ENCODE data around the gene MTMR4.
"Not testable (repeated sequence)": the region's sequence is repeated elsewhere in the genome, so short reads cannot be mapped to it uniquely, and the experiment has no call there.

The MTMR4 gene

GRCh38 chr17:58521680-58522079, 7.2 kb upstream of the MTMR4 start:
- FAIRE-seq: no peak

GRCh38 chr17:58520843-58521430, 6.5 kb upstream of the MTMR4 start:
- no peak for FAIRE-seq

- peak; percentile 70 for FAIRE-seq
These were observed 3.6 kb upstream of the MTMR4 start for GRCh38 chr17:58517928-58518609.

- no peak for FAIRE-seq
These were observed 3.0 kb upstream of the MTMR4 start for GRCh38 chr17:58517378-58517927.

- FAIRE-seq: no peak
These were observed 2.4 kb upstream of the MTMR4 start for GRCh38 chr17:58516644-58517377.

GRCh38 chr17:58515286-58515685, 848 bp upstream of the MTMR4 start:
- no peak for FAIRE-seq

- no peak for FAIRE-seq
These were observed 326 bp upstream of the MTMR4 start for GRCh38 chr17:58514770-58515157.

GRCh38 chr17:58513267-58513964, 1.0 kb downstream of the MTMR4 start:
- FAIRE-seq: no peak

GRCh38 chr17:58510075-58510474, 4.4 kb downstream of the MTMR4 start:
- no peak for FAIRE-seq

GRCh38 chr17:58508341-58509067, 5.9 kb downstream of the MTMR4 start:
- no peak for FAIRE-seq

- FAIRE-seq: no peak
These were observed 7.3 kb downstream of the MTMR4 start for GRCh38 chr17:58507123-58507634.

- FAIRE-seq: no peak
These were observed 7.9 kb downstream of the MTMR4 start for GRCh38 chr17:58506354-58507080.

- no peak for FAIRE-seq
These were observed 9.5 kb downstream of the MTMR4 start for GRCh38 chr17:58504826-58505351.

GRCh38 chr17:58503866-58504265, 10.6 kb downstream of the MTMR4 start:
- no peak for FAIRE-seq

- FAIRE-seq: not testable (repeated sequence)
These were observed 11.3 kb downstream of the MTMR4 start for GRCh38 chr17:58503134-58503533.

GRCh38 chr17:58501451-58501850, 13.0 kb downstream of the MTMR4 start:
- FAIRE-seq: no peak

- FAIRE-seq: no peak
These were observed 16.1 kb downstream of the MTMR4 start for GRCh38 chr17:58498177-58498828.

- FAIRE-seq: no peak
These were observed 20.9 kb downstream of the MTMR4 start for GRCh38 chr17:58493506-58493905.

- FAIRE-seq: no peak
These were observed 22.0 kb downstream of the MTMR4 start for GRCh38 chr17:58492238-58493121.
